Fibroblast of lung (primary cell): ENCODE results near the gene DNAJC13. TPM values are rescaled to one million over a fixed set of nuclear protein-coding genes. Genes with fewer than 3 reads are reported as not detected.
A peak's percentile ranks its signal among the peaks of the same experiment; 100 is the strongest.
"Not testable (repeated sequence)": the region's sequence is repeated elsewhere in the genome, so short reads cannot be mapped to it uniquely, and the experiment has no call there.

Experiments used
- DNase-seq, 2 donors: peaks; one replicate each; pipeline versions ENCODE4 v3.0.0 to v3.0.0-alpha.2; 2010; ENCODE audit warnings: low read depth in 2 of 2
- H2AFZ ChIP-seq: 2 replicates; pipeline ENCODE4 v1.5.1; 2012; ENCODE audit warnings: low read length, control low read depth, inconsistent platforms
- H3K27ac ChIP-seq: 2 replicates; pipeline ENCODE4 v1.5.1; 2011; ENCODE audit warnings: low read length, control low read depth; ENCODE audit not compliant: insufficient read depth
- H3K27me3 ChIP-seq: 2 replicates; pipeline ENCODE4 v1.5.1; 2011; ENCODE audit warnings: mild to moderate bottlenecking, low read length; ENCODE audit not compliant: control insufficient read depth, insufficient read depth
- H3K36me3 ChIP-seq: 2 replicates; pipeline ENCODE4 v1.5.1; 2011; ENCODE audit warnings: low read length; ENCODE audit not compliant: control insufficient read depth, insufficient read depth
- H3K4me1 ChIP-seq: 2 replicates; pipeline ENCODE4 v1.5.1; 2011; ENCODE audit warnings: low read length; ENCODE audit not compliant: control insufficient read depth, insufficient read depth; ENCODE audit errors: extremely low read depth
- H3K4me2 ChIP-seq: 2 replicates; pipeline ENCODE4 v1.5.1; 2011; ENCODE audit warnings: low read length, control low read depth; ENCODE audit not compliant: insufficient read depth; ENCODE audit errors: extremely low read depth
- H3K4me3 ChIP-seq, 4 experiments: fragments of 200-600 bp in 1 of 4; sonication (generic) in 1 of 4; replicated peaks in 1 of 4; 2 replicates each; pipeline ENCODE4 v1.5.1; 2011 to 2016; ENCODE audit warnings: low read length in 4 of 4, low read depth in 3 of 4, mild to moderate bottlenecking in 3 of 4, control low read depth in 2 of 4, inconsistent platforms in 1 of 4, mixed read lengths in 1 of 4; ENCODE audit not compliant: insufficient read depth in 1 of 4; ENCODE audit errors: control extremely low read depth in 1 of 4
- H3K79me2 ChIP-seq: 2 replicates; pipeline ENCODE4 v1.5.1; 2012; ENCODE audit warnings: mild to moderate bottlenecking, low read length, inconsistent platforms; ENCODE audit not compliant: control insufficient read depth, insufficient read depth
- H3K9ac ChIP-seq: 2 replicates; pipeline ENCODE4 v1.5.1; 2011; ENCODE audit warnings: mild to moderate bottlenecking, low read length, control low read depth; ENCODE audit not compliant: insufficient read depth
- H3K9me3 ChIP-seq: 2 replicates; pipeline ENCODE4 v1.5.1; 2012; ENCODE audit warnings: low read depth, low read length; ENCODE audit not compliant: control insufficient read depth, insufficient read depth
- H4K20me1 ChIP-seq: 2 replicates; pipeline ENCODE4 v1.5.1; 2011; ENCODE audit warnings: low read length; ENCODE audit not compliant: control insufficient read depth, insufficient read depth; ENCODE audit errors: extremely low read depth
- EZH2 ChIP-seq: IDR thresholded peaks from 2 replicates; pipeline ENCODE4 v1.5.1; 2012; ENCODE audit warnings: low read length, control low read depth, mild to moderate bottlenecking; ENCODE audit errors: missing control alignments
- polyA plus RNA-seq, 2 donors: library from polyadenylated mRNA; depleted of rRNA in 1 of 2; stranded (reverse) in 1 of 2; unstranded in 1 of 2; fragments of >200 nt; gene quantifications; 2 replicates each; pipeline ENCODE4 v1.2.1, GENCODE V29; 2011 to 2012; ENCODE audit warnings: missing spikeins in 1 of 2
- total RNA-seq: library from RNA; depleted of rRNA; stranded (reverse); fragments of >200 nt; gene quantifications from 2 replicates; pipeline ENCODE4 v1.2.1, GENCODE V29; 2014
- TF ChIP-seq, protein P1 (sequence below), 2 donors: IDR thresholded peaks in 1 of 2; conservative IDR thresholded peaks in 1 of 2; 1 replicate in 1 of 2; 2 replicates in 1 of 2; pipeline ENCODE4 v1.5.1; 2011 to 2012; ENCODE audit warnings: low read length in 2 of 2, control low read depth in 1 of 2, inconsistent platforms in 1 of 2, low read depth in 1 of 2, mild to moderate bottlenecking in 1 of 2

The DNAJC13 gene
- total and polyA plus RNA-seq, 2 donors (not counting 1 experiment from before 2014, with no cell fraction given) = 56.3 to 89.0 TPM

GRCh38 chr3:132554437-132554836, 137.1 kb downstream of the DNAJC13 start:
- no peaks in the 10 kb centered on the region for H4K20me1 ChIP-seq
- H3K27me3 ChIP-seq = no peaks in the 10 kb centered on the region
- no peak overlapping the region for H3K4me3 ChIP-seq
- H3K4me1 ChIP-seq = peaks cover 9% of the 10 kb centered on the region
- H3K79me2 ChIP-seq = no peaks in the 10 kb centered on the region
- H3K9me3 ChIP-seq = no peaks in the 10 kb centered on the region
- H2AFZ ChIP-seq = no peak overlapping the region
- H3K9ac ChIP-seq = no peak overlapping the region
- H3K36me3 ChIP-seq = no peaks in the 10 kb centered on the region
- no peak for TF ChIP-seq EZH2
- TF ChIP-seq, protein P1, sequence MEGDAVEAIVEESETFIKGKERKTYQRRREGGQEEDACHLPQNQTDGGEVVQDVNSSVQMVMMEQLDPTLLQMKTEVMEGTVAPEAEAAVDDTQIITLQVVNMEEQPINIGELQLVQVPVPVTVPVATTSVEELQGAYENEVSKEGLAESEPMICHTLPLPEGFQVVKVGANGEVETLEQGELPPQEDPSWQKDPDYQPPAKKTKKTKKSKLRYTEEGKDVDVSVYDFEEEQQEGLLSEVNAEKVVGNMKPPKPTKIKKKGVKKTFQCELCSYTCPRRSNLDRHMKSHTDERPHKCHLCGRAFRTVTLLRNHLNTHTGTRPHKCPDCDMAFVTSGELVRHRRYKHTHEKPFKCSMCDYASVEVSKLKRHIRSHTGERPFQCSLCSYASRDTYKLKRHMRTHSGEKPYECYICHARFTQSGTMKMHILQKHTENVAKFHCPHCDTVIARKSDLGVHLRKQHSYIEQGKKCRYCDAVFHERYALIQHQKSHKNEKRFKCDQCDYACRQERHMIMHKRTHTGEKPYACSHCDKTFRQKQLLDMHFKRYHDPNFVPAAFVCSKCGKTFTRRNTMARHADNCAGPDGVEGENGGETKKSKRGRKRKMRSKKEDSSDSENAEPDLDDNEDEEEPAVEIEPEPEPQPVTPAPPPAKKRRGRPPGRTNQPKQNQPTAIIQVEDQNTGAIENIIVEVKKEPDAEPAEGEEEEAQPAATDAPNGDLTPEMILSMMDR (conservative IDR thresholded peaks at IDR 0.05 in 1 of 2, IDR thresholded peaks at IDR 0.05 in 1 of 2; ENCODE audit: low read depth in 1 of 2, low read length in 2 of 2) = no peak
- no peak overlapping the region for H3K4me2 ChIP-seq
- DNase-seq = peak; percentile 62 to 68
- no peak overlapping the region for H3K27ac ChIP-seq

GRCh38 chr3:132555306-132556035, 138.2 kb downstream of the DNAJC13 start:
- H3K9me3 ChIP-seq = no peaks in the 10 kb centered on the region
- no peak for DNase-seq
- H3K9ac ChIP-seq = no peak overlapping the region
- no peak overlapping the region for H2AFZ ChIP-seq
- peaks cover 5% of the 10 kb centered on the region for H3K4me1 ChIP-seq
- H3K4me2 ChIP-seq = no peak overlapping the region
- H3K27ac ChIP-seq = no peak overlapping the region
- H3K27me3 ChIP-seq = no peaks in the 10 kb centered on the region
- TF ChIP-seq, protein P1 (conservative IDR thresholded peaks at IDR 0.05 in 1 of 2, IDR thresholded peaks at IDR 0.05 in 1 of 2; ENCODE audit: low read depth in 1 of 2, low read length in 2 of 2) = no peak
- TF ChIP-seq EZH2 = no peak
- no peaks in the 10 kb centered on the region for H4K20me1 ChIP-seq
- no peaks in the 10 kb centered on the region for H3K79me2 ChIP-seq
- H3K4me3 ChIP-seq = no peak overlapping the region
- no peaks in the 10 kb centered on the region for H3K36me3 ChIP-seq

DNA sequence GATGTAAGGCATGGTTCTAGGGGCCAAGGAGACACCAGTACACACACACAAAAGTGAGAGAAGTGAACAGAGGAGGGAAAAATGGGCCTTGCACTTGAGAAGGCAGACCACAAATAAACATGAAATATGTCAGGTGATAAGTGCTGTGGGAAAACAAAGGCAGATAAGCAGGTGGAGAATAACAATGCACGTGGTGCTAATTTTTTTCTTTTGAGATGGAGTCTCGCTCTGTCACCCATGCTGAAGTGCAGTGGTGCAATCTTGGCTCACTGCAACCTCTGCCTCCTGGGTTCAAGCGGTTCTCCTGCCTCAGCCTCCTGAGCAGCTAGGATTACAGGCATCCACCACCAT, 138.7 kb downstream of the DNAJC13 start:
- H3K9ac ChIP-seq, H2AFZ ChIP-seq, H3K27ac ChIP-seq: not testable (repeated sequence)

More for the DNA sequence above, 138.7 kb downstream of the DNAJC13 start:
- H3K9me3 ChIP-seq, H3K4me3 ChIP-seq, DNase-seq, H3K4me2 ChIP-seq, H3K4me1 ChIP-seq, H3K27me3 ChIP-seq, H3K79me2 ChIP-seq, H4K20me1 ChIP-seq, H3K36me3 ChIP-seq: not testable (repeated sequence)
